Peyer's patch (tissue), 4 donors: ENCODE results near the gene ERICH6B. TPM values are rescaled to one million over a fixed set of nuclear protein-coding genes. Genes with fewer than 3 reads are reported as not detected.

Source experiments
- DNase-seq, 3 donors: peaks; one replicate each; pipeline ENCODE4 v3.0.0-alpha.2; 2017 to 2019
- H3K27ac ChIP-seq, 4 donors: fragments of 200-600 bp; sonication (generic); one replicate each; pipeline ENCODE4 v1.5.1; 2016 to 2019
- H3K27me3 ChIP-seq, 2 donors: fragments of 200-600 bp; sonication (generic); one replicate each; pipeline ENCODE4 v1.5.1; 2019
- H3K36me3 ChIP-seq, 3 donors: fragments of 200-600 bp; sonication (generic); one replicate each; pipeline ENCODE4 v1.5.1; 2016 to 2019
- H3K4me1 ChIP-seq, 4 donors: fragments of 200-600 bp; sonication (generic); one replicate each; pipeline ENCODE4 v1.5.1; 2016 to 2019
- H3K4me3 ChIP-seq, 4 donors: fragments of 200-600 bp; sonication (generic); 1 replicate in 3 of 4; 2 replicates in 1 of 4; pipeline ENCODE4 v1.5.1; 2016 to 2019; ENCODE audit warnings: mild to moderate bottlenecking in 1 of 4
- H3K9me3 ChIP-seq, 4 donors: fragments of 200-600 bp; sonication (generic); one replicate each; pipeline ENCODE4 v1.5.1; 2016 to 2019; ENCODE audit warnings: mild to moderate bottlenecking in 1 of 4
- POLR2A ChIP-seq, 2 donors: fragments of 450-650 bp; IDR thresholded peaks; one replicate each; pipeline ENCODE4 v1.5.1; 2017; ENCODE audit warnings: antibody characterized with exemption in 2 of 2, mild to moderate bottlenecking in 2 of 2, moderate library complexity in 2 of 2
- total RNA-seq, 4 donors: library from RNA; depleted of rRNA; stranded (reverse); fragments of >200 nt; gene quantifications; one replicate each; pipeline ENCODE4 v1.1.0, GENCODE V29; 2016
- TF ChIP-seq, protein P1 (sequence below), 6 experiments: fragments of 450-650 bp in 4 of 6; fragments of 200-600 bp in 2 of 6; sonication (generic) in 1 of 6; IDR thresholded peaks; one replicate each; pipeline ENCODE4 v1.5.1; 2017 to 2019; ENCODE audit warnings: antibody characterized with exemption in 6 of 6, mild to moderate bottlenecking in 3 of 6, moderate library complexity in 1 of 6

The ERICH6B gene
- total RNA-seq, 4 donors from 2014 or later: not detected

DNA sequence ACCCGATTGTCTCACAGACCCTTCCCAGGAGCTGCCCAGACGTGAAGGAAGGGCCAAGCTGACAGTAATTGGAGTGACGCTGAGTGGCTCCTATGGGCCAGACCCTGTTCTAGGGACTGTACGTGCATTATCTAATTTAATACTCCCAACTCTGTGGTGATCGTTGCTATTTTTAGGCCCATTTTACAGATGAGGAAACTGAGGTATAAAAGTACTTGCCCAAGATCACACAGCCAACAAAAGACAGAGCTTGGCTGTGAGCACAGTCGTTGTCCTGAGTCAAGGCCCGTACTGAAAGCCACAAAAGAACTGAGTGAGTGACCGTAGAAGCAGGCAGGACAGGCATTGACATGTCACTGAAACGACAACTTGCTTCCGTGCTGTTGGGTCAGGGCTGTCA lies 74.7 kb downstream of the ERICH6B start:
- TF ChIP-seq POLR2A (IDR thresholded peaks at IDR 0.05): no peak
- TF ChIP-seq, protein P1, sequence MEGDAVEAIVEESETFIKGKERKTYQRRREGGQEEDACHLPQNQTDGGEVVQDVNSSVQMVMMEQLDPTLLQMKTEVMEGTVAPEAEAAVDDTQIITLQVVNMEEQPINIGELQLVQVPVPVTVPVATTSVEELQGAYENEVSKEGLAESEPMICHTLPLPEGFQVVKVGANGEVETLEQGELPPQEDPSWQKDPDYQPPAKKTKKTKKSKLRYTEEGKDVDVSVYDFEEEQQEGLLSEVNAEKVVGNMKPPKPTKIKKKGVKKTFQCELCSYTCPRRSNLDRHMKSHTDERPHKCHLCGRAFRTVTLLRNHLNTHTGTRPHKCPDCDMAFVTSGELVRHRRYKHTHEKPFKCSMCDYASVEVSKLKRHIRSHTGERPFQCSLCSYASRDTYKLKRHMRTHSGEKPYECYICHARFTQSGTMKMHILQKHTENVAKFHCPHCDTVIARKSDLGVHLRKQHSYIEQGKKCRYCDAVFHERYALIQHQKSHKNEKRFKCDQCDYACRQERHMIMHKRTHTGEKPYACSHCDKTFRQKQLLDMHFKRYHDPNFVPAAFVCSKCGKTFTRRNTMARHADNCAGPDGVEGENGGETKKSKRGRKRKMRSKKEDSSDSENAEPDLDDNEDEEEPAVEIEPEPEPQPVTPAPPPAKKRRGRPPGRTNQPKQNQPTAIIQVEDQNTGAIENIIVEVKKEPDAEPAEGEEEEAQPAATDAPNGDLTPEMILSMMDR (IDR thresholded peaks at IDR 0.05): no peak
- no peaks in the 10 kb centered on the region for H3K4me1 ChIP-seq
- no peak for DNase-seq
- H3K9me3 ChIP-seq: no peaks in the 10 kb centered on the region
- no peaks in the 10 kb centered on the region for H3K27me3 ChIP-seq
- H3K27ac ChIP-seq: no peak overlapping the region
- H3K36me3 ChIP-seq: peaks cover 0 to 6% (median 0%) of the 10 kb centered on the region in 3 donors
- H3K4me3 ChIP-seq: no peak overlapping the region

GRCh38 chr13:45540195-45540594 lies 75.3 kb downstream of the ERICH6B start:
- TF ChIP-seq POLR2A (IDR thresholded peaks at IDR 0.05): no peak
- TF ChIP-seq, protein P1 (IDR thresholded peaks at IDR 0.05): no peak
- Histone ChIP-seq H3K9me3 (no peaks in the 10 kb centered on the region), H3K27me3 (no peaks in the 10 kb centered on the region), H3K27ac (no peak overlapping the region), H3K4me3 (no peak overlapping the region), H3K4me1 (no peaks in the 10 kb centered on the region), H3K36me3 (peaks cover 0 to 12% (median 0%) of the 10 kb centered on the region in 3 donors)
- DNase-seq: no peak

GRCh38 chr13:45538382-45538781 lies 77.2 kb downstream of the ERICH6B start:
- Histone ChIP-seq H3K27me3 (no peaks in the 10 kb centered on the region), H3K36me3 (peaks cover 0 to 31% (median 0%) of the 10 kb centered on the region in 3 donors), H3K4me3 (no peak overlapping the region), H3K9me3 (no peaks in the 10 kb centered on the region), H3K4me1 (no peaks in the 10 kb centered on the region), H3K27ac (no peak overlapping the region)
- no peak for DNase-seq
- TF ChIP-seq POLR2A (IDR thresholded peaks at IDR 0.05): no peak
- TF ChIP-seq, protein P1 (IDR thresholded peaks at IDR 0.05): no peak

DNA sequence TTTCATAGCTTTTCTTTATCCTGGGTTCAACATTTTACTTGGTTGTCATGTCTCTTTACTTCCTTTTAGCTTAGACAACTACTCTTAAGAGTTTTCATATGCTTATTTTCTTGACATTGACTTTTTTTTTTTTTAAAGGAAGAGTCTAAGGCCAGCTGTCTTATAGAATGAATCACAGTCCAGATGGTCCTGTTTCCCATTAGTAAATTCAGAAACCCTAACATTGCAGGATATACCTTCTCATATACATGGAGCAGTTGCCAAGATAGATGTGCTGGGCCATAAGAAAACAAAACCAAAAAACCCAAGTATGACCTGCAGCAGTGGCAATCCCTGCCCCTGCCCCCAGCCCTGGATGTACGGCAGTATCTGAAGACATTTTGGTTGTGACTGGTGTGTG lies 78.0 kb downstream of the ERICH6B start:
- no peaks in the 10 kb centered on the region for H3K4me1 ChIP-seq
- TF ChIP-seq, protein P1 (IDR thresholded peaks at IDR 0.05): no peak
- TF ChIP-seq POLR2A (IDR thresholded peaks at IDR 0.05): no peak
- no peak for DNase-seq
- H3K27me3 ChIP-seq: no peaks in the 10 kb centered on the region
- no peak overlapping the region for H3K27ac ChIP-seq
- no peak overlapping the region for H3K4me3 ChIP-seq
- H3K9me3 ChIP-seq: no peaks in the 10 kb centered on the region
- H3K36me3 ChIP-seq: peaks cover 0 to 38% (median 0%) of the 10 kb centered on the region in 3 donors

- Histone ChIP-seq H3K4me3 (no peak overlapping the region), H3K9me3 (no peaks in the 10 kb centered on the region), H3K4me1 (no peaks in the 10 kb centered on the region), H3K27me3 (no peaks in the 10 kb centered on the region), H3K36me3 (peaks cover 0 to 49% (median 0%) of the 10 kb centered on the region in 3 donors), H3K27ac (no peak overlapping the region)
- TF ChIP-seq, protein P1 (IDR thresholded peaks at IDR 0.05): no peak
- no peak for TF ChIP-seq POLR2A (IDR thresholded peaks at IDR 0.05)
- no peak for DNase-seq
Observed at GRCh38 chr13:45536224-45536623, 79.3 kb downstream of the ERICH6B start.

- Histone ChIP-seq H3K4me3 (no peak overlapping the region), H3K4me1 (no peaks in the 10 kb centered on the region), H3K27ac (no peak overlapping the region), H3K36me3 (peaks cover 0 to 65% (median 0%) of the 10 kb centered on the region in 3 donors), H3K9me3 (no peaks in the 10 kb centered on the region), H3K27me3 (no peaks in the 10 kb centered on the region)
- TF ChIP-seq, protein P1 (IDR thresholded peaks at IDR 0.05): no peak
- DNase-seq: no peak
Observed at GRCh38 chr13:45534604-45535003, 80.9 kb downstream of the ERICH6B start.
